ENCODE data around the gene CYTH3. TPM values are rescaled to one million over a fixed set of nuclear protein-coding genes. Genes with fewer than 3 reads are reported as not detected.

The CYTH3 gene
- polyA plus RNA-seq, 2 of the 4 experiments (the other 2 are of a cell fraction): 18.6 to 24.2 TPM

DNA sequence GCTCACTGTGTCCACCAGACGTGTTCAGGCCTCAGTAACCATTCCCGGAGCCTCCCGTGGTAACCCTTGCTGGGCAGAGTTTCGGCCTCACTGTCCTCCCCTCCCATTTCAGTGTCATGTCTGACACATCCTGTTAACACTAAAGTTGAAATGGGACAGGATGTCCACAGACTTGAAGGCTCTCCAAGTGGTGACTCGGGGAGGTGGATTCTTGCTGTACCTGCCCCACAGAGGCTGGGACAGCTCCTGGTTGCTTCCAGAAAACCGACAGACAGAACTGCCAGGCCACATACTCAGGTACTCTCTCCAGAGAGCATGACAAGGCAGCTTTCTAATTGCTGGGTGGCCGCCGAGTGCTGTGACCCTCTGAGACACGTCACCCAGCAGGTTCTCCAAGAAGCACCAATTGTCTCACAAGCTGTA is 17.9 kb upstream of the CYTH3 start:
- TF ChIP-seq MAZ (IDR thresholded peaks at IDR 0.05; ENCODE audit: borderline replicate concordance, low read depth, low read length) (no peak), NR3C1 (IDR thresholded peaks at IDR 0.05) (no peak), FOXS1 (CRISPR knock-in tag; IDR thresholded peaks at IDR 0.05) (no peak), HEYL (CRISPR knock-in tag; IDR thresholded peaks at IDR 0.05) (no peak), FOSL2 (IDR thresholded peaks at IDR 0.05) (no peak), FOSL2 (CRISPR knock-in tag; IDR thresholded peaks at IDR 0.05) (no peak), KDM5A (IDR thresholded peaks at IDR 0.05) (no peak), TFCP2L1 (CRISPR knock-in tag; IDR thresholded peaks at IDR 0.05) (no peak), BCL3 (IDR thresholded peaks at IDR 0.05) (no peak), CTCF (IDR thresholded peaks at IDR 0.05) (no peak)
- peak overlapping the region; percentile 42 to 75 for H3K27ac ChIP-seq
- no peaks in the 10 kb centered on the region for H3K9me3 ChIP-seq
- DNase-seq (ENCODE audit: low read depth in 1 of 2, low spot score in 1 of 2): no peak
- POLR2A ChIA-PET: interaction anchor here (0.9 kb wide), 1 partner anchor 8 kb away, joined by 6 read pairs; no protein-coding TSS in a partner anchor
- H3K4me1 ChIP-seq: peaks cover 16% of the 10 kb centered on the region
- ATAC-seq: peak; percentile 50 to 64; a peak in 5 of 6 replicates
- CTCF ChIA-PET: interaction anchor here (1.1 to 1.2 kb wide), 2 partner anchors 12 to 33 kb away, joined by 4 to 5 read pairs; no protein-coding TSS in a partner anchor
- FAIRE-seq: no peak
- WGBS (ENCODE audit: missing lambda C conversion rate): 60% methylated on average over 9 of the region's 9 CpGs
- no peak overlapping the region for H3K4me2 ChIP-seq
- H3K4me3 ChIP-seq: no peak overlapping the region

GRCh38 chr7:6288270-6288860 is 15.9 kb upstream of the CYTH3 start:
- DNase-seq (ENCODE audit: low read depth in 1 of 2, low spot score in 1 of 2) (no peak), FAIRE-seq (no peak), ATAC-seq (no peak)
- WGBS (ENCODE audit: missing lambda C conversion rate): 96% methylated on average over 2 of the region's 2 CpGs
- H3K9me3 ChIP-seq: no peaks in the 10 kb centered on the region
- H3K4me1 ChIP-seq: peaks cover 27% of the 10 kb centered on the region
- H3K27ac ChIP-seq: no peak overlapping the region
- no peak overlapping the region for H3K4me3 ChIP-seq
- TF ChIP-seq RNF2 (IDR thresholded peaks at IDR 0.05; ENCODE audit: borderline replicate concordance, low read depth): no peak
- ChIA-PET POLR2A (no interaction called here), CTCF (interaction anchor here (1.6 kb wide), 1 partner anchor 38 kb away, joined by 5 read pairs; no protein-coding TSS in a partner anchor)
- H3K4me2 ChIP-seq: no peak overlapping the region

DNA sequence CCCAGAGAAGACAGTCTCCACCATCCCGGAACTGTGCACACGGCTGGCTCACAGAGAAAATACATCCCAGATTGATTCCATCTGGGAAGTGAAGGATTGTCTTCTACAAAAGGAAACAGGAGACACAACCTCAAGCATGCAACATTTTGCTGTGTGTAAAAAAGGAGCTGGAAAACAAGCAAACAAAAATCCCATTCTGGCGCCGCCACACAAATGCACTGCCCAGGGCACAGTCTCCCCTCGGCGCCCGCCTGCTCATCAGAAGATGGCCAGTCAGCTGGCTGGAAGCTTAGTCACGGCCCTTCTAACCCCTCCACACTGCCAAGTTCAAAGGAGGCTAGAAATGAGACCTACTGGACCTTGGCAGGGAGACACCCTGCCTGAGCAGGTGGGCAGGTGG is 14.1 kb upstream of the CYTH3 start:
- Histone ChIP-seq H3K4me1 (peaks cover 43% of the 10 kb centered on the region), H3K4me3 (no peak overlapping the region), H3K27ac (peak overlapping the region; percentile 98; a peak in 5 of 6 replicates), H3K4me2 (no peak overlapping the region), H3K9me3 (no peaks in the 10 kb centered on the region)
- CTCF ChIA-PET: interaction anchor here (1.3 to 2.5 kb wide), 2 partner anchors 36 to 126 kb away, joined by 4 to 13 read pairs; no protein-coding TSS in a partner anchor
- ATAC-seq (no peak), DNase-seq (ENCODE audit: low read depth in 1 of 2, low spot score in 1 of 2) (no peak), FAIRE-seq (no peak)
- TF ChIP-seq ZNF302 (CRISPR knock-in tag; IDR thresholded peaks at IDR 0.05): no peak
- no peak for TF ChIP-seq TP53 (CRISPR knock-in tag; IDR thresholded peaks at IDR 0.05)
- no peak for TF ChIP-seq ZSCAN20 (CRISPR knock-in tag; IDR thresholded peaks at IDR 0.05)
- no peak for TF ChIP-seq GATA3 (IDR thresholded peaks at IDR 0.05; ENCODE audit: borderline replicate concordance)
- TF ChIP-seq KDM5A (IDR thresholded peaks at IDR 0.05): no peak
- TF ChIP-seq RARB (CRISPR knock-in tag; IDR thresholded peaks at IDR 0.05): no peak
- no peak for TF ChIP-seq POLR2A (IDR thresholded peaks at IDR 0.05; ENCODE audit: low read length)
- 82% methylated on average over 8 of the region's 8 CpGs for WGBS (ENCODE audit: missing lambda C conversion rate)
- POLR2A ChIA-PET: no interaction called here

All from A549 (cell line).